GM12875 (cell line): Measurements from ENCODE around the gene ATP2A3.

Experiments
- H3K4me3 ChIP-seq: one replicate; pipeline ENCODE4 v1.5.1; 2011; ENCODE audit warnings: low read depth, low read length, control low read depth
- TF ChIP-seq, protein P1 (sequence below): IDR thresholded peaks from 2 replicates; pipeline ENCODE4 v1.5.1; 2011; ENCODE audit warnings: low read depth, mild to moderate bottlenecking, control low read depth, inconsistent platforms, low read length, moderate library complexity, borderline replicate concordance; ENCODE audit not compliant: insufficient read depth

Gene ATP2A3

DNA sequence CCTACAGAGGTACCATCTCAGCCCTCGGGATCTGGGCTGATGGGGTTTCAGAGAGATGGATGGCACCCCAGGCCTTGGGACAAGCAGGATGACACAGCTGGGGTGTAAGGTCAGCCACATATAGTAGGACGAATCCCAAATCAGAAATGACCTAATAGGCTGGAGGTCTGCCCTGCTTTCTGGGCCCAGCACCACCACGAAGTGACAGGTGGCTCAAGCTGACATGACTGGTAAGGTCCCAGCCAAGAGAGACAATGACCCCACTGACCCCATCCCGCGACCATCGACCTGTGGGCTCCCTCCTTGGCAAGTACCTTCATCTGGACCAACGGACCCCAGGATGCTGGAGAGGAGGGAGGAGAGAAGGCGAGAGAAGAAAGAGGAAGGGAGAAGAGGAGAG, 87.0 kb downstream of the ATP2A3 start:
- no peak overlapping the region for H3K4me3 ChIP-seq
- TF ChIP-seq, protein P1, sequence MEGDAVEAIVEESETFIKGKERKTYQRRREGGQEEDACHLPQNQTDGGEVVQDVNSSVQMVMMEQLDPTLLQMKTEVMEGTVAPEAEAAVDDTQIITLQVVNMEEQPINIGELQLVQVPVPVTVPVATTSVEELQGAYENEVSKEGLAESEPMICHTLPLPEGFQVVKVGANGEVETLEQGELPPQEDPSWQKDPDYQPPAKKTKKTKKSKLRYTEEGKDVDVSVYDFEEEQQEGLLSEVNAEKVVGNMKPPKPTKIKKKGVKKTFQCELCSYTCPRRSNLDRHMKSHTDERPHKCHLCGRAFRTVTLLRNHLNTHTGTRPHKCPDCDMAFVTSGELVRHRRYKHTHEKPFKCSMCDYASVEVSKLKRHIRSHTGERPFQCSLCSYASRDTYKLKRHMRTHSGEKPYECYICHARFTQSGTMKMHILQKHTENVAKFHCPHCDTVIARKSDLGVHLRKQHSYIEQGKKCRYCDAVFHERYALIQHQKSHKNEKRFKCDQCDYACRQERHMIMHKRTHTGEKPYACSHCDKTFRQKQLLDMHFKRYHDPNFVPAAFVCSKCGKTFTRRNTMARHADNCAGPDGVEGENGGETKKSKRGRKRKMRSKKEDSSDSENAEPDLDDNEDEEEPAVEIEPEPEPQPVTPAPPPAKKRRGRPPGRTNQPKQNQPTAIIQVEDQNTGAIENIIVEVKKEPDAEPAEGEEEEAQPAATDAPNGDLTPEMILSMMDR: no peak

DNA sequence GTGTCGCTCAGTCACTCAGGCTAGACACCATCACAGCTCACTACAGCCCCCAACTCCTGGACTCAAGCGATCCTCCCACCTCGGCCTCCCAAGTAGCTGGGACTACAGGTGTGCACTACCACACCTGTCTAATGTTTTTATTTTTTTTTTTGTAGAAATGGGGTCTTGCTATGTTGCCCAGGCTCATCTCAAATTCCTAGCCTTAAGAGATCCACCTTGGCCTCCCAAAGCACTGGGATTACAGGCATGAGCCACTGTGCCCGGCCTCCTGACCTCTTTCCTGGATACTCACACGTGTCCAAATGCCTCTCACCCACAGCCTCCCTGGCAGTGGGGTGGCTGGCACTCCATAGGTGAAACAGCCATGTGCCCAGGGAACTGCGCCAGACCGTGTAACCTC, 88.9 kb downstream of the ATP2A3 start:
- no peak overlapping the region for H3K4me3 ChIP-seq
- TF ChIP-seq, protein P1: no peak
